AG04450 (cell line): ENCODE results near the gene IST1. TPM values are rescaled to one million over a fixed set of nuclear protein-coding genes. Genes with fewer than 3 reads are reported as not detected.

Experiments used
- CTCF ChIA-PET: fragments of 300-600, 350-600 bp; formaldehyde crosslinking; extraction: SDS; loops from one replicate; lab custom pipeline; 2022; ENCODE audit warnings: antibody characterized with exemption, inconsistent platforms; lab: Charles Lee
- POLR2A ChIA-PET: fragments of 350-600 bp; formaldehyde crosslinking; extraction: SDS; loops from one replicate; lab custom pipeline; 2021; ENCODE audit warnings: antibody characterized with exemption, inconsistent platforms; lab: Yijun Ruan, JAX
- DNase-seq: peaks from one replicate; pipeline ENCODE4 v3.0.0-alpha.2; 2011; ENCODE audit warnings: low read depth, low spot score
- H3K27ac ChIP-seq: one replicate; pipeline ENCODE4 v1.5.1; 2012; ENCODE audit warnings: low read depth, low read length, control low read depth
- H3K27me3 ChIP-seq: one replicate; pipeline ENCODE4 v1.6.0; 2012; ENCODE audit warnings: low read length; ENCODE audit not compliant: control insufficient read depth, insufficient read depth
- H3K4me3 ChIP-seq: 2 replicates; pipeline ENCODE4 v1.5.1; 2011; ENCODE audit warnings: mild to moderate bottlenecking, low read depth, low read length, control low read depth
- H3K9me3 ChIP-seq: 2 replicates; pipeline ENCODE4 v1.5.1; 2012; ENCODE audit warnings: low read length; ENCODE audit not compliant: control insufficient read depth, insufficient read depth
- CTCF ChIP-seq: IDR thresholded peaks from 2 replicates; pipeline ENCODE4 v1.5.1; 2011; ENCODE audit warnings: low read depth, low read length, control low read depth, inconsistent platforms
- polyA plus RNA-seq: library from polyadenylated mRNA; depleted of rRNA; stranded (reverse); fragments of >200 nt; gene quantifications from 2 replicates; pipeline ENCODE4 v1.2.3, GENCODE V29; 2011

Gene IST1
- polyA plus RNA-seq, 1 experiment: 260 TPM

- no peak for TF ChIP-seq CTCF
- peaks cover 3% of the 10 kb centered on the region; the same call in 1 of the 2 replicates for H3K9me3 ChIP-seq
- DNase-seq: no peak
- peaks cover 4% of the 10 kb centered on the region for H3K27me3 ChIP-seq
- CTCF ChIA-PET: interaction anchor here (1.3 to 2.4 kb wide), 2 partner anchors 73 to 391 kb away, joined by 3 to 8 read pairs; no protein-coding TSS in a partner anchor
- H3K4me3 ChIP-seq: no peak overlapping the region
- no peak overlapping the region for H3K27ac ChIP-seq
- POLR2A ChIA-PET: interaction anchor here (0.6 kb wide), 1 partner anchor 9 kb away, joined by 3 read pairs; no protein-coding TSS in a partner anchor
Measured at GRCh38 chr16:71956486-71956885, 61.2 kb downstream of the IST1 start.

GRCh38 chr16:71961066-71962039 lies 66.0 kb downstream of the IST1 start:
- Histone ChIP-seq H3K9me3 (peaks cover 3% of the 10 kb centered on the region; the same call in 1 of the 2 replicates), H3K27ac (no peak overlapping the region), H3K27me3 (peaks cover 2% of the 10 kb centered on the region), H3K4me3 (no peak overlapping the region)
- DNase-seq: peak; percentile 56
- CTCF ChIA-PET: interaction anchor here (0.5 to 2.7 kb wide), 59 partner anchors 8 to 396 kb away, joined by 3 to 57 read pairs (median 4); partner anchors contain the start of genes PKD1L3, TXNL4B and ZNF821
- peak; percentile 90 for TF ChIP-seq CTCF
- POLR2A ChIA-PET: interaction anchor here (0.6 kb wide), 1 partner anchor 34 kb away, joined by 4 read pairs; no protein-coding TSS in a partner anchor

- no peak for TF ChIP-seq CTCF
- Histone ChIP-seq H3K27me3 (peaks cover 4% of the 10 kb centered on the region), H3K4me3 (no peak overlapping the region), H3K27ac (no peak overlapping the region), H3K9me3 (no peaks in the 10 kb centered on the region)
- DNase-seq: no peak
- CTCF ChIA-PET: interaction anchor here (0.5 to 0.6 kb wide), 3 partner anchors 71 to 134 kb away, joined by 4 to 7 read pairs (median 4); no protein-coding TSS in a partner anchor
- POLR2A ChIA-PET: no interaction called here
Measured at GRCh38 chr16:71963125-71963875, 68.0 kb downstream of the IST1 start.

GRCh38 chr16:71965223-71965622 lies 69.9 kb downstream of the IST1 start:
- Histone ChIP-seq H3K27ac (no peak overlapping the region), H3K27me3 (peaks cover 4% of the 10 kb centered on the region), H3K9me3 (no peaks in the 10 kb centered on the region), H3K4me3 (no peak overlapping the region)
- ChIA-PET CTCF (interaction anchor here (1.2 kb wide), 2 partner anchors 81 to 82 kb away, joined by 4 to 10 read pairs; no protein-coding TSS in a partner anchor), POLR2A (interaction anchor here (0.6 to 0.7 kb wide), 2 partner anchors 9 to 327 kb away, joined by 3 read pairs; no protein-coding TSS in a partner anchor)
- no peak for TF ChIP-seq CTCF
- no peak for DNase-seq
